Spleen (tissue), 7 donors: ENCODE measurements around the gene SEMA6D.

ENCODE experiments used
- CTCF ChIP-seq, 11 experiments: fragments of 200-600 bp in 7 of 11; fragments of 450-650 bp in 4 of 11; sonication (generic) in 4 of 11; IDR thresholded peaks in 8 of 11; conservative IDR thresholded peaks in 3 of 11; 1 replicate in 7 of 11; 2 replicates in 4 of 11; pipeline versions ENCODE4 v1.4.0 to v1.8.0; 2016 to 2021; ENCODE audit warnings: antibody characterized with exemption in 11 of 11, inconsistent platforms in 4 of 11, mild to moderate bottlenecking in 1 of 11
- POLR2AphosphoS5 ChIP-seq, 3 donors: sonication (generic); formaldehyde crosslinking; IDR thresholded peaks; one replicate each; pipeline ENCODE4 v1.5.1; 2017; ENCODE audit warnings: antibody characterized with exemption in 3 of 3
- donor health status: DM: no; HTN: no; CAD: no; lungs with moderate emphysema.
- donor health status: DM: no; HTN: no; CAD: no.
- donor health status: DM: no; HTN: no; CAD: no.

GRCh38 chr15:47754312-47754711, 37.0 kb downstream of the SEMA6D start:
- no peak for TF ChIP-seq POLR2AphosphoS5 (IDR thresholded peaks at IDR 0.05)
- no peak for TF ChIP-seq CTCF (IDR thresholded peaks at IDR 0.05 in 8 of 11, conservative IDR thresholded peaks at IDR 0.05 in 3 of 11)
